ENCODE measurements around the gene NEURL2. TPM values are rescaled to one million over a fixed set of nuclear protein-coding genes. Genes with fewer than 3 reads are reported as not detected.
"Not testable (repeated sequence)": the region's sequence is repeated elsewhere in the genome, so short reads cannot be mapped to it uniquely, and the experiment has no call there.

The NEURL2 gene
- total RNA-seq, 1 donor from 2014 or later = 6.4 TPM

- Mint-ChIP-seq H3K9me3 (no peaks in the 10 kb centered on the region), H3K27ac (peak overlapping the region; percentile 90), H3K4me1 (ENCODE audit: unreplicated experiment) (peaks cover 8% of the 10 kb centered on the region), H3K36me3 (peaks cover 16% of the 10 kb centered on the region), H3K27me3 (no peaks in the 10 kb centered on the region), H3K4me3 (peak overlapping the region; percentile 95)
- no peak for DNase-seq (ENCODE audit: extremely low spot score, unreplicated experiment)
- TF ChIP-seq CTCF (conservative IDR thresholded peaks at IDR 0.05) = no peak
Measured at GRCh38 chr20:45935416-45936046, 44.5 kb upstream of the NEURL2 start.

- Mint-ChIP-seq H3K4me1 (ENCODE audit: unreplicated experiment) (peaks cover 8% of the 10 kb centered on the region), H3K36me3 (peaks cover 15% of the 10 kb centered on the region), H3K4me3 (peak within 1 kb of the TSS; percentile 97), H3K27me3 (no peaks in the 10 kb centered on the region), H3K9me3 (no peaks in the 10 kb centered on the region), H3K27ac (peak within 1 kb of the TSS; percentile 90)
- no peak for TF ChIP-seq CTCF (conservative IDR thresholded peaks at IDR 0.05)
- peak; percentile 99 for DNase-seq (ENCODE audit: extremely low spot score, unreplicated experiment)
Measured at GRCh38 chr20:45934586-45935415, 43.8 kb upstream of the NEURL2 start, which contains the start of gene PCIF1. Gene PCIF1 (plus strand): TSS chr20:45934683. CDS start chr20:45939000, 4,317 bp downstream.

GRCh38 chr20:45934046-45934585, 43.1 kb upstream of the NEURL2 start:
- H3K27ac Mint-ChIP-seq = peak overlapping the region; percentile 90
- H3K4me1 Mint-ChIP-seq (ENCODE audit: unreplicated experiment) = peaks cover 8% of the 10 kb centered on the region
- H3K4me3 Mint-ChIP-seq = peak overlapping the region; percentile 97
- no peak for TF ChIP-seq CTCF (conservative IDR thresholded peaks at IDR 0.05)
- no peaks in the 10 kb centered on the region for H3K9me3 Mint-ChIP-seq
- peaks cover 10% of the 10 kb centered on the region for H3K36me3 Mint-ChIP-seq
- no peaks in the 10 kb centered on the region for H3K27me3 Mint-ChIP-seq
- no peak for DNase-seq (ENCODE audit: extremely low spot score, unreplicated experiment)

- TF ChIP-seq CTCF (conservative IDR thresholded peaks at IDR 0.05) = peak; percentile 42
- DNase-seq (ENCODE audit: extremely low spot score, unreplicated experiment) = no peak
- Mint-ChIP-seq H3K36me3 (peaks cover 8% of the 10 kb centered on the region), H3K9me3 (no peaks in the 10 kb centered on the region), H3K4me1 (ENCODE audit: unreplicated experiment) (peaks cover 8% of the 10 kb centered on the region), H3K27ac (peak overlapping the region; percentile 90), H3K27me3 (no peaks in the 10 kb centered on the region), H3K4me3 (peak overlapping the region; percentile 97)
Measured at GRCh38 chr20:45933266-45934045, 42.4 kb upstream of the NEURL2 start.

- H3K27me3 Mint-ChIP-seq; H3K27ac Mint-ChIP-seq; H3K4me1 Mint-ChIP-seq (ENCODE audit: unreplicated experiment); H3K4me3 Mint-ChIP-seq; H3K36me3 Mint-ChIP-seq; H3K9me3 Mint-ChIP-seq; DNase-seq (ENCODE audit: extremely low spot score, unreplicated experiment): not testable (repeated sequence)
Measured at GRCh38 chr20:45931680-45932079, 40.7 kb upstream of the NEURL2 start.
